OCI-LY3 (cell line): ENCODE data around the gene IFT27.

Experiments
- H2AFZ ChIP-seq: fragments of 200-600, 300-600 bp; shearing (Covaris generic); 2 replicates; pipeline ENCODE4 v1.6.0; 2014; ENCODE audit warnings: antibody characterized with exemption, low read depth, low read length
- H3K27ac ChIP-seq: fragments of 200-600, 300-600 bp; sonication (generic); 2 replicates; pipeline ENCODE4 v1.5.1; 2014; ENCODE audit warnings: mild to moderate bottlenecking, low read length, moderate library complexity, mixed read lengths
- H3K27me3 ChIP-seq: fragments of 200-600, 300-600 bp; sonication (generic); 2 replicates; pipeline ENCODE4 v1.6.1; 2014; ENCODE audit warnings: low read depth, low read length, mixed read lengths
- H3K36me3 ChIP-seq: fragments of 200-600, 300-600 bp; sonication (generic); replicated peaks from 2 replicates; pipeline ENCODE3; 2014; ENCODE audit warnings: low read depth, low read length, mixed read lengths
- H3K4me1 ChIP-seq: fragments of 300-600, 200-600 bp; sonication (generic); 2 replicates; pipeline ENCODE4 v1.6.1; 2014; ENCODE audit warnings: low read length, mixed read lengths
- H3K4me2 ChIP-seq: fragments of 200-600, 300-600 bp; sonication (generic); 2 replicates; pipeline ENCODE4 v1.6.1; 2014; ENCODE audit warnings: low read length, mixed read lengths
- H3K4me3 ChIP-seq: fragments of 300-600, 200-600 bp; sonication (generic); 2 replicates; pipeline ENCODE4 v1.5.1; 2014; ENCODE audit warnings: antibody characterized with exemption, mild to moderate bottlenecking, low read length, moderate library complexity
- H3K79me2 ChIP-seq: fragments of 300-600, 200-600 bp; shearing (Covaris generic); 2 replicates; pipeline ENCODE4 v1.6.1; 2014; ENCODE audit warnings: mild to moderate bottlenecking, low read length, mixed read lengths
- H3K9ac ChIP-seq: fragments of 300-600, 200-600 bp; shearing (Covaris generic); 2 replicates; pipeline ENCODE4 v1.6.0; 2014; ENCODE audit warnings: mild to moderate bottlenecking, low read length, moderate library complexity
- H3K9me3 ChIP-seq: fragments of 200-600, 300-600 bp; shearing (Covaris generic); 2 replicates; pipeline ENCODE4 v1.6.1; 2014; ENCODE audit warnings: low read length, mixed read lengths; ENCODE audit not compliant: insufficient read depth
- H4K20me1 ChIP-seq: fragments of 200-600, 300-600 bp; sonication (generic); 2 replicates; pipeline ENCODE4 v1.6.1; 2016; ENCODE audit warnings: low read length, mixed read lengths; ENCODE audit not compliant: insufficient read depth
- CTCF ChIP-seq: fragments of 200-600, 300-600 bp; sonication (generic); IDR thresholded peaks from 2 replicates; pipeline ENCODE4 v1.5.1; 2014; ENCODE audit warnings: antibody characterized with exemption, low read length, low read depth
- EZH2phosphoT487 ChIP-seq: fragments of 200-600 bp; shearing (Covaris generic); IDR thresholded peaks from 2 replicates; pipeline ENCODE4 v1.6.1; 2018; ENCODE audit warnings: antibody characterized with exemption, mixed run types, low read depth

IFT27 gene

GRCh38 chr22:36803358-36803757 lies 27.4 kb upstream of the IFT27 start:
- Histone ChIP-seq H4K20me1 (no peaks in the 10 kb centered on the region), H3K27me3 (peaks cover 29% of the 10 kb centered on the region), H3K4me2 (no peak overlapping the region), H2AFZ (no peak overlapping the region), H3K9me3 (no peaks in the 10 kb centered on the region), H3K79me2 (no peaks in the 10 kb centered on the region), H3K4me3 (no peak overlapping the region), H3K36me3 (no peaks in the 10 kb centered on the region), H3K4me1 (peaks cover 1% of the 10 kb centered on the region), H3K9ac (no peak overlapping the region), H3K27ac (no peak overlapping the region)
- TF ChIP-seq EZH2phosphoT487 (no peak), CTCF (no peak)

- no peak overlapping the region for H3K27ac ChIP-seq
- H3K9me3 ChIP-seq = no peaks in the 10 kb centered on the region
- no peaks in the 10 kb centered on the region for H3K36me3 ChIP-seq
- no peak for TF ChIP-seq EZH2phosphoT487
- TF ChIP-seq CTCF = no peak
- no peak overlapping the region for H3K4me2 ChIP-seq
- no peak overlapping the region for H3K4me3 ChIP-seq
- H3K79me2 ChIP-seq = no peaks in the 10 kb centered on the region
- H3K27me3 ChIP-seq = peaks cover 21% of the 10 kb centered on the region
- H2AFZ ChIP-seq = no peak overlapping the region
- H4K20me1 ChIP-seq = no peaks in the 10 kb centered on the region
- H3K9ac ChIP-seq = no peak overlapping the region
- H3K4me1 ChIP-seq = peaks cover 13% of the 10 kb centered on the region
Observed at GRCh38 chr22:36798674-36799066, 22.8 kb upstream of the IFT27 start.

GRCh38 chr22:36797911-36798673 lies 22.2 kb upstream of the IFT27 start:
- Histone ChIP-seq H3K4me2 (peak overlapping the region; percentile 42), H4K20me1 (no peaks in the 10 kb centered on the region), H3K4me1 (peaks cover 13% of the 10 kb centered on the region), H3K9ac (no peak overlapping the region), H3K4me3 (peak overlapping the region; percentile 10; the same call in 1 of the 2 replicates), H3K27me3 (peaks cover 17% of the 10 kb centered on the region), H2AFZ (peak overlapping the region; percentile 82), H3K36me3 (no peaks in the 10 kb centered on the region), H3K79me2 (no peaks in the 10 kb centered on the region), H3K27ac (no peak overlapping the region), H3K9me3 (no peaks in the 10 kb centered on the region)
- TF ChIP-seq CTCF = no peak
- no peak for TF ChIP-seq EZH2phosphoT487

- H3K27me3 ChIP-seq = peaks cover 11% of the 10 kb centered on the region; the same call in 1 of the 2 replicates
- H3K9ac ChIP-seq = no peak overlapping the region
- no peaks in the 10 kb centered on the region for H3K79me2 ChIP-seq
- H3K4me3 ChIP-seq = no peak overlapping the region
- no peaks in the 10 kb centered on the region for H3K36me3 ChIP-seq
- TF ChIP-seq EZH2phosphoT487 (no peak), CTCF (no peak)
- peaks cover 13% of the 10 kb centered on the region for H3K4me1 ChIP-seq
- peak overlapping the region; percentile 42 for H3K4me2 ChIP-seq
- H2AFZ ChIP-seq = peak overlapping the region; percentile 82
- no peak overlapping the region for H3K27ac ChIP-seq
- H4K20me1 ChIP-seq = no peaks in the 10 kb centered on the region
- H3K9me3 ChIP-seq = no peaks in the 10 kb centered on the region
Observed at GRCh38 chr22:36797374-36797773, 21.5 kb upstream of the IFT27 start.
